Right atrium auricular region (tissue), 2 donors: ENCODE measurements around the gene PSMG1. TPM values are rescaled to one million over a fixed set of nuclear protein-coding genes. Genes with fewer than 3 reads are reported as not detected.

Experiments
- DNase-seq: peaks from one replicate; pipeline ENCODE4 v3.0.0-alpha.2; 2019; ENCODE audit warnings: low spot score
- H3K27ac ChIP-seq, 2 donors: fragments of 200-600 bp; sonication (generic); 1 replicate in 1 of 2; 2 replicates in 1 of 2; pipeline ENCODE4 v1.5.1; 2016 to 2019
- H3K27me3 ChIP-seq, 2 donors: fragments of 200-600 bp; sonication (generic); one replicate each; pipeline versions ENCODE4 v1.5.1 to v1.6.0; 2017 to 2019
- H3K36me3 ChIP-seq: fragments of 200-600 bp; sonication (generic); one replicate; pipeline ENCODE4 v1.5.1; 2016
- H3K4me1 ChIP-seq, 2 donors: fragments of 200-600 bp; sonication (generic); one replicate each; pipeline versions ENCODE4 v1.5.1 to v1.6.0; 2017 to 2019
- H3K4me3 ChIP-seq, 2 donors: fragments of 200-600 bp; sonication (generic); 1 replicate in 1 of 2; 2 replicates in 1 of 2; pipeline ENCODE4 v1.5.1; 2017 to 2019; ENCODE audit warnings: mild to moderate bottlenecking in 1 of 2, moderate library complexity in 1 of 2
- H3K9me3 ChIP-seq, 2 donors: fragments of 200-600 bp; sonication (generic); one replicate each; pipeline ENCODE4 v1.5.1; 2019
- CTCF ChIP-seq, 2 donors: fragments of 200-600 bp; sonication (generic); IDR thresholded peaks; one replicate each; pipeline ENCODE4 v1.5.1; 2019; ENCODE audit warnings: antibody characterized with exemption in 2 of 2
- total RNA-seq, 2 donors: library from RNA; depleted of rRNA; stranded (reverse); fragments of >200 nt; gene quantifications; one replicate each; pipeline ENCODE4 v1.1.0, GENCODE V29; 2016

The PSMG1 gene
- total RNA-seq, 2 donors from 2014 or later = 15.5 to 24.4 TPM

- Histone ChIP-seq H3K9me3 (no peaks in the 10 kb centered on the region), H3K4me1 (peaks cover 0 to 10% of the 10 kb centered on the region in 2 donors), H3K4me3 (no peak overlapping the region), H3K27ac (no peak overlapping the region), H3K36me3 (peaks cover 34% of the 10 kb centered on the region), H3K27me3 (no peaks in the 10 kb centered on the region)
- no peak for TF ChIP-seq CTCF (IDR thresholded peaks at IDR 0.05)
- DNase-seq = no peak
These were observed 36.9 kb upstream of the PSMG1 start for GRCh38 chr21:39220150-39220549.

GRCh38 chr21:39218082-39218409 lies 34.8 kb upstream of the PSMG1 start:
- Histone ChIP-seq H3K27ac (no peak overlapping the region), H3K4me1 (peaks cover 0 to 10% of the 10 kb centered on the region in 2 donors), H3K27me3 (no peaks in the 10 kb centered on the region), H3K36me3 (peaks cover 34% of the 10 kb centered on the region), H3K4me3 (no peak overlapping the region), H3K9me3 (no peaks in the 10 kb centered on the region)
- DNase-seq = no peak
- TF ChIP-seq CTCF (IDR thresholded peaks at IDR 0.05) = no peak

- TF ChIP-seq CTCF (IDR thresholded peaks at IDR 0.05) = no peak
- H3K27ac ChIP-seq = no peak overlapping the region
- H3K4me3 ChIP-seq = no peak overlapping the region
- H3K9me3 ChIP-seq = no peaks in the 10 kb centered on the region
- no peak for DNase-seq
- no peaks in the 10 kb centered on the region for H3K27me3 ChIP-seq
- peaks cover 0 to 10% of the 10 kb centered on the region in 2 donors for H3K4me1 ChIP-seq
- peaks cover 39% of the 10 kb centered on the region for H3K36me3 ChIP-seq
These were observed 34.3 kb upstream of the PSMG1 start for GRCh38 chr21:39217356-39218081.

DNA sequence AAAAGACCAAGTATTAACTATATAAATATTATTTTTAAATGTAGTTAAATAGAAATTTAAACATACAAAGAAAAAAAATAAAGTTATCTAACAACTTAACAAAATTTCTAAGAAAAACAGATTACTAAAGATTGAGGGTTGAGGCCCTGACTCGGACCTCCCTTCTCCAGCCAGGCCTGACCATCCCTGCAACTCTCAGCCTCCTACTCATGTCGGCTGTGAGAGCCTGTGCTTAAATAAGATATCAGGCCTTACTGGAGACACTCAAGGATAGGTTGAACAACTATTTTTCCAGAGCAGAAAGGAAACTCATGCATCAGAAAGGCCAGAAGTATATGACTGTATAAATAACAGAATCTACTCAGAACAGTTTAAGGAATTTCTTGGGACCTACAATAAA lies 33.0 kb upstream of the PSMG1 start:
- Histone ChIP-seq H3K9me3 (no peaks in the 10 kb centered on the region), H3K27ac (no peak overlapping the region), H3K4me1 (peaks cover 0 to 10% of the 10 kb centered on the region in 2 donors), H3K36me3 (peaks cover 45% of the 10 kb centered on the region), H3K27me3 (no peaks in the 10 kb centered on the region), H3K4me3 (no peak overlapping the region)
- no peak for DNase-seq
- no peak for TF ChIP-seq CTCF (IDR thresholded peaks at IDR 0.05)

DNA sequence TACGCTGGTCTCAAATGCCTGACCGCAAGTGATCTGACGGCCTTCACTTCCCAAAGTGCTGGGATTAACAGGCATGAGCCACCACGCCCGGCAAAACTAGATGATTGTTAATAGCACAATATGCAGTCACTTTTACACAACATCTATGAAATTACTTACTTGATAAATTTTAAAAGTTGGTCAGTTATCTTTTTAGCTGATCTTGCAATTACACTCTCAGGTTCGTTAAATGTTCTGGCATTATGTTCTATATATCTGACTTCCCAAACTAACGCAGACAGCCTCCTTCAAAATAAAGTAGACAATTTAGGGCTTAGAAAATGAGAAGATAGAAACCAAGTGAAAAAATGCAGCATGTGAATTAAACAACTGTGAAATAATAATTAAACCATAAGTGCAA lies 31.8 kb upstream of the PSMG1 start:
- H3K36me3 ChIP-seq = peaks cover 53% of the 10 kb centered on the region
- no peak overlapping the region for H3K4me3 ChIP-seq
- H3K4me1 ChIP-seq = peaks cover 0 to 5% of the 10 kb centered on the region in 2 donors
- TF ChIP-seq CTCF (IDR thresholded peaks at IDR 0.05) = no peak
- H3K27ac ChIP-seq = no peak overlapping the region
- H3K27me3 ChIP-seq = no peaks in the 10 kb centered on the region
- H3K9me3 ChIP-seq = no peaks in the 10 kb centered on the region
- DNase-seq = no peak

- DNase-seq = no peak
- Histone ChIP-seq H3K9me3 (no peaks in the 10 kb centered on the region), H3K4me1 (no peaks in the 10 kb centered on the region), H3K36me3 (peaks cover 71% of the 10 kb centered on the region), H3K4me3 (no peak overlapping the region), H3K27me3 (no peaks in the 10 kb centered on the region), H3K27ac (no peak overlapping the region)
- no peak for TF ChIP-seq CTCF (IDR thresholded peaks at IDR 0.05)
These were observed 26.1 kb upstream of the PSMG1 start for GRCh38 chr21:39209334-39209688.
